NCI-H774 (cell line): ENCODE results near the gene PPP1R2B.
"Not testable (repeated sequence)": the region's sequence is repeated elsewhere in the genome, so short reads cannot be mapped to it uniquely, and the experiment has no call there.

ENCODE experiments used
- DNase-seq: peaks from one replicate; lab custom pipeline; 2025; lab: John Stamatoyannopoulos, UW

Gene PPP1R2B

DNA sequence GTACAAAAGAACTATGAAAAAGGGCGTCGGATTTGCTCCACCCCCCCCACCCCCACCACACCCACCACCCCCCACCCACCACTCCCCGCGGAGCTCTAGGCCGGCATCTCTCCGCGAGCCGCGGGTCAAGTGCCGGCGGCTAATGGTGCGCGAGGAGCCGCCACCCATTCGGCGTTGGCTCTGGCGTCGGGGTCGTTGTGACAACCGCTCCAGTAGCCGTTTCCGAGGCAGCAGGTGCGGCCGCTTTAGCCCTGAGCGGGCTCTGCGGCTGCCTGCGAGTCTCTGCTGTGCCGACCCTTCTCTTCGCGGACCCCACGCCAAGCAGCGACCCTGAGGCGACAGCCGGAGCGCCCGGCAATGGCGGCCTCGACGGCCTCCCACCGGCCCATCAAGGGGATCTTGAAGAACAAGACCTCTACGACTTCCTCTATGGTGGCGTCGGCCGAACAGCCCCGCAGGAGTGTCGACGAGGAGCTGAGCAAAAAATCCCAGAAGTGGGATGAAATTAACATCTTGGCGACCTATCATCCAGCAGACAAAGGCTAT lies at the start of gene PPP1R2B:
TSS of gene PPP1R2B (plus strand) at position 90 of the 546 bp plus-strand sequence. CDS start at position 358, 268 bp downstream.
- no peak for DNase-seq

DNA sequence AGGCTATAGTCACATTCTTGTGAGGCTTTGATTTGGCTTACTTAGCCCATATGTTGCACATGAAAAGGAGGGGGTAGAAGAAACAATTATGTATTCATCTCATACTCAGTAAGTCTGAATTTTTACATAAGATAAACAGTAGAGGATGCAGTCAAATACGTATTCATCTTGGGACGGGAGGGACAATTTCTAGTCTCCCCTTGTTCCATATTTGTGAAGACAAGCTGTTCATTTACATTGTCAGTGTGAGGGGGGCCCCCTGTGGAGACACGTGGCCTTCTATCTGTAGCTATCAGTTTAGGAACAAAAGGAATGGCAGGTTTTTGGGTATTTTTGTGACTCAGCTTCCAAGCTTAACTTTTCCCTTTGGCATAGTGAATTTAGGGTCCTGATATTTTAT lies 49.2 kb upstream of the PPP1R2B start:
- DNase-seq, result no peak

DNA sequence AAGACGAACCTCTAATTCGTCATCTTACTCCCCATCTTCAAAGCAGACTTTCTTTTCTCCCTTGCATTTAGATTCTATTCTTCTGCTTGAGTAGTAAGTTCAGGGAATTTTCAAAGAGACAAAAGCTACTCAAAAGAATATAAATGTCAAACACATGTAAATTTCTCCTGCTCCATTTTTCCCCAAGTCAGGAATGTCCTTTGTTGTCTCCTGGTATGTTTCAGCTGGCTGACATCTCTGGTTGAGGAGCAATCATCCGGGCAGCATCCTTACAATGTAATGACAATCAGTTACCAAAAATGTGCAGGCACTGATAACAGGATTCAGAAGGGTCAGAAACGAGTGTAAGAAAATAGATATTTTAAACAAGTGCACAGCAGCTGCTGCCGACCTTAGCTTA lies 47.6 kb upstream of the PPP1R2B start:
- DNase-seq, result no peak

DNA sequence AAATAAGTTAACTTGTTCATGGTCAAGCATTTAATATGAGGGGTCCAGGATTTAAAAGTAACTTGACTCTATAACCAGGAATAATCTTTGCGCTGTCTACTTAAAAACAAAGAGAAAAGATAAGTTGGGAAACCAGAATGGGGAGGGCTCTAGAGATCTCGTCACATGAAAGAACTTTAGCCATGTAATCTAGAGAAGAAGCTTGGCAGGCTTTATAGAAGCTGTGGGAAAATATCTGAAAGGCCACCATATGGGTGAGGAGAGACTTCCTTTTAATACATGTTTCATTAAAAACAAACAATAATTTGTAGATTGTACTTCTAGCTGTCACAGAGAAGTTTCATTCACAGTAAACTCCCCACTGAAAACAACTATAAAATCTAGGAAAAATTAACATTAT lies 46.7 kb upstream of the PPP1R2B start:
- DNase-seq, result no peak

DNA sequence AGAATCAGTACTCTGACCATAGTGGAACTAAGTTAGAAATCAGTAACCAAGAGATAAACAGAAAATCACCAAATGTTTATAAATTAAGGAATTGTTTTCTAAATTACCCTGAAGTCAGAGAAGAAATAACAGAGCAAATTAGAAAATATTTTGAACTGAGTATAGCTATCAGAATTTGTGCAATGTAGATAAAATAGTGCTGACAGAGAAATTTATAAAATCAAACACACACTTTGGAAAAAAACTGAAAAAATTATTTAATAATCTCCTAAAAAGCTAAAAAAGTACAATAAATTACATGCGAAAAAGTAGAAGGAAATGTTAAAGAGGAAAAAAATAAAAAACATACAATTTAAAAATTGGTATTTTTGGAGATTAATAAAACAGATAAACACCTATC lies 37.1 kb upstream of the PPP1R2B start:
- no peak for DNase-seq

DNA sequence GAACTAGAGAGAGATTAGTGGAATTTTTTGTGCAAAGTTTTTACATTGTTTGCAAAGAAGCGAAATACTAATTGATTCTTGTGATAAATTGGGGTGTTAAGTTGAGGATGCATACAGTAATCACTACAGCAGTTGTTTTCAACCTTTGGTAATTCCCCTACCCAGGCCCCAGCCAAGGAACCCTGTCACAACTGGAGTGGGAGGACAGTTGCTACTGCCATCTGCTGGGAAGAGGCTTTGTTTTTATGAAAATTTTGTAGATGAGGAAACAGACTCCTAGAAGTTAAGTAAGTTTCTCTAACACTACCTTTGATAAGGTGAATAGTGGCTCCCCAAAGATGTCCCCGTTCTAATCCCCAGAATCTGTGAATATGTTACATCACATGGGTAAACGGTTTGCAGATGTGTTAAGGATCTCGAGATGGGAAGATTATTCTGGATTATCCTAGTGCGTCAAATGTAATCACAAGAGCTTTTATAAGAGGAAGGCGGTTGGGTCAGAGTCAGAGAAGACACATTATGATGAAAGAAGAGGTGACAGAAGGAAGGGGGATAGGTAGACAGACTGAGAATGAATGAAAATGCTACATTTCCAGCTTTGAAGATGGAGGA lies 34.0 kb upstream of the PPP1R2B start:
- DNase-seq, result peak; percentile 5

DNA sequence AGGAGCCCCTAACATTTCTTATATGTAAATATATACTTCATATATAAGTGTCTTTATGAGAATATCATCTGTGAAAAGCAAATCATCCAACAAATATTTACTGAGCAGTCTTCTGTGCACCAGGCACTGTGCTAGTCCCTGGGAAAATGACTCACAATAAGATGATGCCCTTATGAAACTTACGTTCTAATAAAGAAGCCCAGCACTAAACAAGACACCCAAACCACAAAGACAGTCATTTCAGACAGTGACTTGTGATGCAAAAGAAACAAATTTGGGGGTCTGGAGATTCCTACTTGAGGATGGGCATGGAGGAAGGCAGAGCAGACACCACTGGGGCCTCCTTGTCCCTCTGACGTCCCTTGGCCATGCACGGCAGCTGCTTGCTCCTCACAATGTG lies 30.6 kb upstream of the PPP1R2B start:
- no peak for DNase-seq

DNA sequence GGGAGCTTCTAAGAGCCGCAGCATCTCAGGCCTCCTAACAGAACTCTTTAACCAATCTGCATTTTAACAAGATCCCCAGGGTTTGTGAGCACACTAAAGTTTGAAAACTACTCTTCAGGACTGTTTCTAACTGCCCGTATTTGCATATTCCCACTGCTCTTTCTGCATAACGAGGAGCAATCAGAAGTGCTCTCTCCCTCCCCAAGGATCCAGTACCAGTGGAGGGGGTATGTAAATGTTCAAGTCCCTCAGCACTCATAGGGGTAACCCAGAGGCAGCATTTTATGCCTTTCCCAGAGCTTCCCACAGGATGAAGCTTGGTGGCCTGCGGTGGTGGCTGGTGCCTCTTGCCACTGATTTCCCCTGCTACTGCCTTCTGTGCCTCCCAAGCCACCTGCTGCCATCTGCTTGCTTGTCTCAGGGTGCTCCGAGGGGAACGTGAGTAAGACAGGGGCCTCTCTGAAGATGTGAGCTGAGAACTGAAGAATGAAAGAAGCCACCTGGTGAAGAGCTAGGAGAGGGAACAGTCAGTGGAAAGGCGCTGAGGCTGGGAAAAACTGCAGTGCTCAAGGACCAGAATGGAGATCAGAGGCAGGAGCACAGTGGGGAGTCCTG lies 30.0 kb upstream of the PPP1R2B start:
- no peak for DNase-seq

DNA sequence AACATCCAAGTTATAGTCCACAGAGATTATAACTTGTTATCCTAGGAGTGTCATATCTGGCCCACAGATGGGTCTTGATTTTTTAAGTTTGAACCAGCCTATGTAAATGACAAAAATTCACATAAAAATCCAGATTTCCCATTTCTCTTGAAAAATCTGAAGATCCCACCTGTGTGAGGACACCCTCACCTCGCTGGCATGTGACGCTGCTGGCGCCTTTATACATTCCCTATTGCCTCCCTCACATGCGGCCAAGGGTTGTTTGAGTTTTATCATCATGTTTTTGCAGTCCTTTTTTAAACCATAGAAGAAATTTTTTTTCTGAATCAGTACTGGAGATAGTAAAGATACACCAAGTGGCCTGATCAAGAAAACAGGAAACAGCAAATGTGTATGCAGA lies 25.9 kb upstream of the PPP1R2B start:
- no peak for DNase-seq

DNA sequence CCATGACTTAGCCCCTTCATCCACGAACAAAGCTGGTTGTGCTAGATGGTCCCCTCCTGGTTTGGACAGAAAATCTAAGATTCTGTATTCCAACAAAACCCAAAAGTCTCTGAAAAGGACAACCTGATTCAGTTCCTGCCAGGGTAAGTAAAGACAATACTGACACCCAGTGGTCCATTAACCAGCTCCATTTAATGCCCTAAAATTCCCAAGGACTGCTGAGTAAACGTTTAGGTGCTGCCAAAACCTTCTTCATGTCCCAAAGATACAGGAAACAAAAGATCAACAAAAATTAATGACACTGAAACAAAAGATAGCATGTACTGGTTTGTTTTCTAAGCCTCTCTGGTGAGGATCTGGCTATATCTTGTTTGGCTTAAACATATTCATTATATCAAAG lies 25.3 kb upstream of the PPP1R2B start:
- DNase-seq, result peak; percentile 27

DNA sequence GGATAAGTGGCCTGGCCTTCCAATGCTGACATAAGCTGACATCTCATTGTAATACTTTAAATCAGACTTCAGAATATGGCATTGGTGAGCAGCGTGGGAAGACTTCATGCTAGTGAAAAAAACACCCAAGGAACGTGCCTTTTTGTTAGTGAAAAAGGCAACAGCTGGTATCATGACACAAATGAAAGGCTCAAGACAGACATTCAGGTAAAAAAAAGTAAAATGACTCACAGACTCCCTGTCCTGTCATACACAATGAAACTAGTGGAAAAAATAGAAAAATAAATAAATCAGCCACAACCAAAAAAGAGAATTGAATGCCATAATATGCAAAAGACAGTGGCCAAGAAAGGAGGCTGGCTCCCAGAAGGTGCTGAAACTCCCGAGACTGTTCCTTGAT lies 24.4 kb upstream of the PPP1R2B start:
- DNase-seq, result no peak

DNA sequence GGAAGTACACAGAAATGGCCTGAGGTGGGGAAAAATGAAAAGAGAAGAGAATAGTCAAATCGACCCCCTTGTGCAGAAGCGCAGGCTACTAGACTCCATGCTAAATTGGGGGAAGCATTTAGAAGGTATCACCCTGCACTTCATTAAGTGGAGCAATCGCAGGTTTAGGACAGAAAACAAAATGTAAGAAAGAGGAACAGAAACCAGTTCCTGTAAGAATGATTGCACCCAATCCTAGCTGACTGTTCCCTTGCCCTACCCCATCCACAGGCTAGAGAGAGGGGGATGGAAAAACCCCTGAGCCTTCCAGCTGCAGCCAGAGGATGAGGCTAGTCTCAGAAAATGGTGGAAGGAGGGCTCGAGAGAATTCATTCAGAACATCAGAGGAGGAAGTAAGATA lies 23.9 kb upstream of the PPP1R2B start:
- no peak for DNase-seq

DNA sequence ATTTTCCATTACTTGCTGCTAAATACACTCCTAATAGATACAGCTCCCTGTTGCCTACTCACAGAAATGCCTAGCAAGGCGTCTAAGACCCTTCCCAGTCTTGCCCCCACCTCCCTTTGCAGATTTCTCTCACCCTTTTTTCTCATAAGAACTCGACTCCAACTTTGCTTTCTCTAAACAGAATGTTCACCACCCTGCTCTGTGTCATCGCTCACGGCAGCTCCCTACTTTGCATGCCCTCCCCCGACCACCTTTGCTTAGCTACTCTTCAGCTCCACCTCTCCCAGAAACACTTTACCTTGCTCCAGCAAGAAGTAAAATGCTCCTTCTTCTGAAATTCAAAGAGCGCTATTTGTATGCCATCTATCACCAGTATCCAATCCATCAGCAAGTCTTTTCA lies 15.2 kb upstream of the PPP1R2B start:
- no peak for DNase-seq

DNA sequence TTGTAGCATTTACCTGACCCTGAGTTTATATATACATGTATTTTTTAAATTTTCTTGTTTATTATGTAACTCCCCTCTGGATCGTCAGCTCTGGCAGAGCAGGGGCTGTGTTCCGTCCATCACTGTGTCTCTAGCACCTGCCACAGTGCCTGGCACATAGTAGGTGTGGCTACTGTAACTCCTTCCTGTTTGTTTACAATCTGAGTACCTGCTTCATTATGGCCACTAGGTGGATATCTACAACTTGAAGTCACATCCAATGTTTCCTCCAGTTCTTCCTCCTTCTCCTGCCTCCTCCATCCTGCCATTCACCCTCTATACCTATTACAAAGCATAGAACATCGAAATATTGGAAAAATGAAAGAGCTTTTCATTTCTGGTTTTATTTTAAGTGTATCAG lies 14.2 kb upstream of the PPP1R2B start:
- no peak for DNase-seq

DNA sequence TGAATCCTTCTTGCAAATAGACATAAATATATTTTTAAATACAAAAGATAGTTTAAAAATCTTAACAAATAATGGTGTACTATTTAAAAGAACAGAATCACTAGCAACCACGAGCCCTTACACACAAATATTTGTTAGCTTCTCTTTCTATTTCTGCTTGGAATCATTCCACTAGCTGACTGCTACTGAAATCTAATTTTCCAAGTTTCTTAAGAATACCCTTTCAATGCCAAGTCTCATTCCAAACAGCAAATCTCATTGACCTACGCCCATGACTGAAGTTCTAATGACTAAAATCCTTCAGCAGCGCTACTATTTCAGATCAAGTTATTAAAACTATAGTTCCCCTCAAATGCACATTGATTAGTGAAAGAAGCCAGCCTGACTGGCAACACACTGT lies 13.2 kb upstream of the PPP1R2B start:
- DNase-seq, result no peak

DNA sequence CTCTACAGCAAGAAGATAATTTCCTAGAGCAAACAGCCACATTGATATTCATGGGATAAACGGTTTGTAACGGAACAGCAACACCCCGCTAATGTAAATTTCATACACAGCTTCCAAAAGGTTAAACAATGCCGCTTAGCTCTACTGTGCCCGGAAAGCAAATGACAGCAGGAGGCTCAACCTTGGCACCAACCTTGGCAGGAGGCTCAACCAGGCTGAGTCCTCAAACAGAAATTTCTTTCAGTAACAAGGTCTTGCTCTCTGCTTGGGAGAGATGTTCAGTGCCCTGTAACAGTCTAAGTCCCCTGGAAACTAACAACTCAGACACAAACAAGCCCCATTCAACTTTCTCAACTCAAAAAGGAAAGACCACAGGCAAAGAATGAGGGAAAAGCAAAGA lies 11.1 kb upstream of the PPP1R2B start:
- DNase-seq, result no peak

DNA sequence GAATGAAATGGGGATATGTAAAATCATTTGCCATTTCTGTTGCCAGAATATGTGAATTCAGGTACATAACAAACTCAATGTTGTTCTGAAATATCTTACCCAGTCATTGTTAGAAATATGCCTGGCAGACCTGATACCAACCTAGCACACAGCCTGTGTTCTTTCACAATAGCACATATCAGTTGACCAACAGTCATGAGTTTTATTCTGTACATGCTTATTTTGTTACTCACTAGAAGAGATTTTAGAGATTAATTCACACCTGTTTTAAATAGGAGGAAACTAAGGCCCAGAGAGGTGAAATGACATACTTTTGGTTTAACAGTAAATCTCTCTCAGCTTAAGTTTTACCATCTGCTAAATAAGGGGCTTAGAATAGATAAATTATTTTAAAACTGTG lies 8.4 kb upstream of the PPP1R2B start:
- no peak for DNase-seq

DNA sequence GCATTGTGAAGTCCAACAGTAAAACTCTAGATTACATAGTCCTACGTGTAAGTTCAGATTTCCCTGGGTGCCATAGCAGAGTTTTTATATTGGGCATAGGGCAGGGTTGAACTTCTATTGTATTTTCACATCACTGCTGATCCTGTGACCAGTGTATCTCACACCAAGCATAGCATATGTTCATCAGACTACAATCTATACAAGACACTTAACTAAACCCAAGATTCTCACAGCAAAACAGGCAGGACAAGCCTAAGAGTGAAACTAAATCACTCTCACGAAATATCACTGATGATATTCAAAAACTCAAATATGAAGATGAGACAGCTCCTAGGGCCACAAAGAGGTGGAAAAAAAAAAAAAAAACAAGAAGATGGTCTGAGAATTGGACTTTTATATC lies 3.2 kb upstream of the PPP1R2B start:
- no peak for DNase-seq

DNA sequence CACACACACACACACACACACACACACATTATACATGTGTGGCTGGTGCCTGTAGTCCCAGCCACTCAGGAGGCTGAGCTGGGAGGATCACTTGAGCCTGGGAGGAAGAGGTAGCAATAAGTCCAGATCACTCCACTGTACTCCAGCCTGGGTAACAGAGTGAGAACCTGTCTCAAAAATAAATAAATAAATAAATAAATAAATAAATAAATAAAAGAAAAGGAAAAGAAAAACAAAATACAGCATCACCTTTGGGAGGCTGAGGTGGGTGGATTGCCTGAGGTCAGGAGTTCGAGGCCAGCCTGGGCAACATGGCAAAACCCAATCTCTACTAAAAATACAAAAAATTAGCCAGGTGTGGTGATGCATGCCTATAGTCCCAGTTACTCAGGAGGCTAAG lies 1.6 kb upstream of the PPP1R2B start:
- DNase-seq, result not testable (repeated sequence)

DNA sequence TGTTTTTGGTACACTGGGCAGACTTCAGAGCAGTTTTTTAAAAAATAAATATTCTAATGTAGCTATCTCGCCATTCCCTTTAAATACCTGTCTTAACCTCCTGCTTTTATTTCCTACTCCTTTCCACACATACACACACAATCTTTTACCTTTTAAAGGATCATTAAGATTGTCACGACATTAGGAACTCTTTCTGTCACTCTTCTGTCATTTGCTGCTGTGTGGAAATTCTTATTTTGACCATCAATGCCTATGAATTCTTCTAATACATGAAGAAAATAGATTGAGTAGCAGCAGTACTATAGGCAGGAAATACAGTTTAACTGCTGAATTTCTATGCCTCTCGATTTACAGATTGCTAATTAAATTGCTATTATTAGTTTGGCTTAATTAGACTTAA lies 1.8 kb downstream of the PPP1R2B start:
- no peak for DNase-seq

DNA sequence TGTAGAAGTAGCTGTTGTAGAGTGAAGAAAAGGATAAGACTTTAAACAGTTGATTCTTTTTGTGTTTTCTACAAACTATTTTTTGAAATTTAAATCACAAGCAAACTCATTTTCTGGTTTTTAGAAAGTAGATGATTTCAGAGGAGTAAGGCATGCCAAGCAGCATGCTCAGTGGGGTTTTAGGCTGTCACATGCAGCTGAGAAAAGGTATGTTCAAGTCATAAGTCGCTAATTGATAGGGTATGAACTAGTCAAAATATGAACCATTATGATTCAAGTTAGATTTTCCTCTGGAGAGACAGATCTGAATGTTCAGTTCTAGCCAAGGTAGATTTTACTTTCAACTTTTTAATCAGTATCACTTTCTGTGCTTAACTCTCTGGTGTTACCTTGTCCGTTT lies 3.0 kb downstream of the PPP1R2B start:
- not testable (repeated sequence) for DNase-seq

DNA sequence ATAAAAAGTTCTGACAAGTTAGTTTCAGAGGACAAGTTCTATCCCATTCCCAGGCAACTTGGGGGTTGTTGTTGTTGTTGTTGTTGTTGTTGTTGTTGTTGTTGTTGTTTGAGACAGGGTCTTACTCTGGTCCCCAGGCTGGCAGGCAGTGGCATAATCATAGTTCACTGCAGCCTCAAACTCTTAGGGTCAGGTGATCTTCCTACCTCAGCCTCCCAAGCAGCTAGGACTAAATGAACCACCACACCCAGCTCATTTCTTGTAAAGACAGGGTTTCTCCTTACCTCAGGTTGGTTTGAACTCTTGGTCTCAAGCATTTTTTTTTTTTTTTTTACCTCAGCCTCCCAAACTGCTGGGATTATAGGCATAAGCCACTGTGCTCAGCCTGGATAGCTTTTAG lies 15.3 kb downstream of the PPP1R2B start:
- no peak for DNase-seq

DNA sequence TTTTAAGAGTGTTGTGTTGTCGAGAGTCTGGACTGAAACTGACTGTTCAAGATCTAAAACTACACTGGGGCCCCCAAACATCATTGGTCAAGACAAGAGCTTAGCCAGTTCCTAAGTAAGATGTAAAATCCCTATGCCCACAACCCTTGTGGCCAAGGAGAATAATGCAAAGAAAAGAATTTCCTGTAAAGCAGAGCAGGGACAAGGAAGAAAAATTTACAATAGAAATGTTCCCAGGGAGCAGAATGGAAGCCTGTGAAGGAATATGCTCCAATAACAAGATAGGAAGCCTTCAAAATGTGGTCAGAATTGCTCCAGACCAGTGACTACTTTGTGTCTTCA lies 20.4 kb downstream of the PPP1R2B start:
- no peak for DNase-seq

DNA sequence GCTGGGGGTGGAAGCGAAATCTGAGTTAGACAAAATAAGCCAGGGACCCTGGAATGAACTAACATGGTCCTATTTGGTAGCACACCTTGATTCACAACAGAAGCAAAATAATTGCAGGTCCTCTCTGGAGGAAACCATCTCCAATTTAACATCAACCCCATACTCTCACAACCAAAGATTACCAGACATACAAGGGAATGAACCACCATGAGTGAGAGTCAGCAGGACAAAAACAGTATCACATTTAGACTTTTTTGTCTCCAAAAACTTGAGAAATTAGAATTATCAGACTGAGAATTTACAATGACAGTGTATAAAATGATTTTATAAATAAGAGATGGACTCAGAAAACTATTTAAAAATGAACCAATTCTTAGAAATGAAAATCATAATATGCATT lies 21.1 kb downstream of the PPP1R2B start:
- DNase-seq, result no peak
